Neural crest cell (in vitro differentiated cells): ENCODE results near the gene SESN1. TPM values are rescaled to one million over a fixed set of nuclear protein-coding genes. Genes with fewer than 3 reads are reported as not detected.

Source experiments
- DNase-seq: peaks from one replicate; pipeline ENCODE4 v3.0.0; 2021; ENCODE audit warnings: low read depth, mixed read lengths, low spot score
- H3K27ac Mint-ChIP-seq: one replicate; pipeline ENCODE4 v1.8.0; 2021; ENCODE audit warnings: mild to moderate bottlenecking, mixed read lengths; ENCODE audit not compliant: unreplicated experiment
- H3K27me3 Mint-ChIP-seq: 2 replicates; pipeline ENCODE4 v1.8.0; 2021; ENCODE audit warnings: low read depth, mild to moderate bottlenecking, mixed read lengths
- H3K36me3 Mint-ChIP-seq: 2 replicates; pipeline ENCODE4 v1.8.0; 2021; ENCODE audit warnings: low read depth, mild to moderate bottlenecking, mixed read lengths
- H3K4me1 Mint-ChIP-seq: 2 replicates; pipeline ENCODE4 v1.8.0; 2021; ENCODE audit warnings: mixed read lengths
- H3K4me3 Mint-ChIP-seq: one replicate; pipeline ENCODE4 v1.8.0; 2021; ENCODE audit warnings: mild to moderate bottlenecking, mixed read lengths
- H3K9me3 Mint-ChIP-seq: 2 replicates; pipeline ENCODE4 v1.8.0; 2021; ENCODE audit warnings: mixed read lengths
- CTCF ChIP-seq: fragments of 200-600 bp; sonication (generic); conservative IDR thresholded peaks from 2 replicates; pipeline ENCODE4 v1.5.0; 2021; ENCODE audit warnings: antibody characterized with exemption, mild to moderate bottlenecking
- total RNA-seq: library from RNA; stranded (reverse); gene quantifications from 2 replicates; pipeline ENCODE4 v1.2.1, GENCODE V29; 2021

SESN1 gene
- total RNA-seq, 1 donor from 2014 or later: 11.5 TPM

GRCh38 chr6:108945681-108946159 lies 148.9 kb downstream of the SESN1 start:
- no peak for DNase-seq

DNA sequence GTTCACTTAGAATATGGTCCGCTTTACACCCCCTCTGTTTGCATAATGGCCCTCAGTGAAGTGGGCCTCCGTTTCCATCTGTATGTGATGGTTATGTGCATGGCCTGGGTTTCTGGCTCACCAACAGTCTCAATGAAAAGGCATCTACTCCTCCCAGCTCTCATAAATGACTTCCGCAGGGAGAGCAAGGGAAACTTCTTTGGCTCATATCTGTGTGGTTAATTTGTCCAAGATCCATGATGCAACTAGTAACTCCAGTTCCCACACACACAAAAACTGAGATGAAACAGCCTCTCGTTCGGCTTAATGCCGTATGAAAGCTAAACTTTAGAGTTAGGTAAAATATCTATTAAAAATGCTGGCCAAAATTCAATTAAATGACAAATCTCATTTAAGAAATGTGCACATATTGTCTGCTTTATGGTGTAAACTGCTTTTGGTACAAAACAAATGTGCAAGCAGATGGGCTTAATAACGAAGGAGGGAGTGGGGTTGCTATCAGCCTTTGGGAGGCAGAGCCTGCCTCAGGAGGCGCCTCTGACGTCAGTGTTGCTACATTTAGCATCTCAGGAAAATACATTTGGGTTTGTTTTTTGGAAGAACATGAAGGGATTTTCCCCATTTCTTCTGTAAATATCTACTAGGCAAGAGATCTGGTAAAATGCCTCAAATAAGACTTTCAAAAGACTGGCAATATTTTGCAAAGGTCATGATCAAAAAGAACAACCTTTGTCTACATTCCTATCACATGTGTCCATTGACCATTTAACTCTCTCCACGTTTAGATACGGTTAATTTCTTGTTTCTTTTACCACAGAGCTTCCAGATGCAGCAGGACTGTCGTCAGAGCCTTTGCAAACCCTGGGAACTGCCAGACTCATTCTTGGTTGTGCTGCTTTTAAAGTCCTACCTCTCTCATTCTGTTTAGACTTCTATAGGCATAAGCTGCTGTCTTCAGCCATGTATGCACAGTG lies 149.7 kb downstream of the SESN1 start:
- Mint-ChIP-seq H3K27me3 (peaks cover 3% of the 10 kb centered on the region), H3K4me3 (no peak overlapping the region), H3K36me3 (no peaks in the 10 kb centered on the region), H3K4me1 (peaks cover 4% of the 10 kb centered on the region), H3K27ac (no peak overlapping the region), H3K9me3 (no peaks in the 10 kb centered on the region)
- no peak for TF ChIP-seq CTCF
- no peak for DNase-seq

More at GRCh38 chr6:108945681-108946159, 148.9 kb downstream of the SESN1 start:
- Mint-ChIP-seq H3K36me3 (no peaks in the 10 kb centered on the region), H3K9me3 (no peaks in the 10 kb centered on the region), H3K4me3 (no peak overlapping the region), H3K27me3 (peaks cover 3% of the 10 kb centered on the region), H3K4me1 (peaks cover 4% of the 10 kb centered on the region), H3K27ac (no peak overlapping the region)
- no peak for TF ChIP-seq CTCF

DNA sequence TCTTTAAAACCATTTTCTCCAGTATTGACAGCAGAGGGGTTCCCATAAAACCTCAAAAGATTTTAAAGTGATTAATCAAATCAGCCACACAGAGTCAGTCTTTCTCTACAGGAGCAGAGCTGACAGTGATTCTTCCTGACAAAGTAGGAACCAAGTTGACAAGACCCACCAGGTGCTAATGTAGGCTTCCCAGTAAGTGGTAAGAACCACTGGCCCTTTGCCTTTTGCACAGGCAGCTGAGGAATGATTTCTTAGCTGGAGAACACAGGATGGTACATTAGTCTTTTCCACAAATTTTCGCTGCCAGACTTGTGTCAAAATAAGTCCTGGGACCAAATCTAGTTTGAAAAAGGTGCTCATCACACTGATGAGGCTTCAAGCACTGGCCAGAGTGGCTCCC lies 150.6 kb downstream of the SESN1 start:
- DNase-seq: no peak
- H3K27me3 Mint-ChIP-seq: peaks cover 3% of the 10 kb centered on the region
- H3K4me3 Mint-ChIP-seq: no peak overlapping the region
- peaks cover 4% of the 10 kb centered on the region for H3K36me3 Mint-ChIP-seq
- no peak overlapping the region for H3K27ac Mint-ChIP-seq
- H3K4me1 Mint-ChIP-seq: peaks cover 4% of the 10 kb centered on the region
- H3K9me3 Mint-ChIP-seq: peaks cover 3% of the 10 kb centered on the region
- no peak for TF ChIP-seq CTCF

- Mint-ChIP-seq H3K27me3 (peaks cover 3% of the 10 kb centered on the region), H3K9me3 (peaks cover 3% of the 10 kb centered on the region), H3K27ac (no peak overlapping the region), H3K4me1 (peaks cover 4% of the 10 kb centered on the region), H3K4me3 (no peak overlapping the region), H3K36me3 (peaks cover 4% of the 10 kb centered on the region)
- no peak for DNase-seq
- TF ChIP-seq CTCF: no peak
Measured at GRCh38 chr6:108942556-108943492, 151.8 kb downstream of the SESN1 start.

DNA sequence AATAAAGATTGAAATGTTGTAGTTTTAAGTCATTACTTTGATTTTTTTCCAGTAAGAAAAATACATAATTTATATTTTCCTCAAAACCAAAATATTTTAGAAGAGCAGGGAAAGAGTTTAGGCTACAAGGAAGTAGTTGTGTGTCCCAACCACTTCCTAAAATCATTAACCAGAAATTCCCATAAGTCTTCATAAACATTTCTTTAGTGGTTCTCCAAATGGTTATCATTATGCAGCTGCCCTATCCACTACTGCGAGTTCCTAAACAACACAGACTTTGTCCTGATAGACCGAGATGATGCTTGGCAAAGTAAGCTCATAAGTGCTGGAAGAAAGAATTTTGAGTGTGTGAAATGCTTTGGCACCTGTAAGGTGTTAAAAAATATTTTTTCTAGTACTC lies 152.8 kb downstream of the SESN1 start:
- Mint-ChIP-seq H3K9me3 (peaks cover 3% of the 10 kb centered on the region), H3K36me3 (peaks cover 4% of the 10 kb centered on the region), H3K27me3 (peaks cover 3% of the 10 kb centered on the region), H3K4me3 (no peak overlapping the region), H3K27ac (no peak overlapping the region), H3K4me1 (no peaks in the 10 kb centered on the region)
- TF ChIP-seq CTCF: no peak
- DNase-seq: no peak
